HL-60 (cell line): ENCODE measurements around the gene HOXA2.

Experiments
- CTCF ChIP-seq: IDR thresholded peaks from one replicate; pipeline ENCODE4 v1.5.1; 2011; ENCODE audit warnings: low read length, control low read depth, inconsistent platforms; ENCODE audit not compliant: insufficient read depth
- POLR2AphosphoS5 ChIP-seq: IDR thresholded peaks from 2 replicates; pipeline ENCODE4 v1.6.1; 2012; ENCODE audit warnings: low read depth
- REST ChIP-seq: IDR thresholded peaks from 2 replicates; pipeline ENCODE4 v1.6.1; 2012; ENCODE audit warnings: low read depth; ENCODE audit not compliant: insufficient replicate concordance

GRCh38 chr7:27148031-27148755 is 45.7 kb upstream of the HOXA2 start:
- TF ChIP-seq CTCF (no peak), POLR2AphosphoS5 (no peak), REST (no peak)
